ENCODE measurements around the gene PCSK7.

Gene PCSK7

GRCh38 chr11:117202386-117203068 lies 29.3 kb downstream of the PCSK7 start:
- Histone ChIP-seq H4K20me1 (ENCODE audit: low read depth, low read length) (no peaks in the 10 kb centered on the region), H3K4me2 (ENCODE audit: low read depth, low read length, poor library complexity, severe bottlenecking) (no peak overlapping the region), H3K9ac (ENCODE audit: low read length) (no peak overlapping the region), H2AFZ (ENCODE audit: low read depth, low read length, severe bottlenecking) (no peak overlapping the region), H3F3A (ENCODE audit: insufficient read depth) (no peaks in the 10 kb centered on the region), H3K4me3 (ENCODE audit: insufficient read depth, low read length, poor library complexity, severe bottlenecking) (no peak overlapping the region), H3K79me2 (ENCODE audit: insufficient read depth, low read length) (no peaks in the 10 kb centered on the region), H3K27ac (ENCODE audit: low read depth, low read length) (no peak overlapping the region), H3K9me3 (ENCODE audit: insufficient read depth, low read length) (no peaks in the 10 kb centered on the region), H3K9me2 (replicated peaks; ENCODE audit: insufficient read depth, low read length) (no peaks in the 10 kb centered on the region), H3K36me3 (ENCODE audit: low read length) (no peaks in the 10 kb centered on the region), H3K27me3 (ENCODE audit: low read length) (no peaks in the 10 kb centered on the region)
- TF ChIP-seq CTCF (IDR thresholded peaks at IDR 0.05; ENCODE audit: insufficient read depth, low read length, poor library complexity, severe bottlenecking) (no peak), EZH2phosphoT487 (conservative IDR thresholded peaks at IDR 0.05; ENCODE audit: low read length) (no peak)

GRCh38 chr11:117201658-117202305 lies 30.1 kb downstream of the PCSK7 start:
- Histone ChIP-seq H3K9ac (ENCODE audit: low read length) (no peak overlapping the region), H3K27ac (ENCODE audit: low read depth, low read length) (no peak overlapping the region), H3K36me3 (ENCODE audit: low read length) (no peaks in the 10 kb centered on the region), H3K9me2 (replicated peaks; ENCODE audit: insufficient read depth, low read length) (no peaks in the 10 kb centered on the region), H2AFZ (ENCODE audit: low read depth, low read length, severe bottlenecking) (no peak overlapping the region), H3F3A (ENCODE audit: insufficient read depth) (no peaks in the 10 kb centered on the region), H3K27me3 (ENCODE audit: low read length) (no peaks in the 10 kb centered on the region), H3K79me2 (ENCODE audit: insufficient read depth, low read length) (no peaks in the 10 kb centered on the region), H4K20me1 (ENCODE audit: low read depth, low read length) (no peaks in the 10 kb centered on the region), H3K4me3 (ENCODE audit: insufficient read depth, low read length, poor library complexity, severe bottlenecking) (no peak overlapping the region), H3K9me3 (ENCODE audit: insufficient read depth, low read length) (no peaks in the 10 kb centered on the region), H3K4me2 (ENCODE audit: low read depth, low read length, poor library complexity, severe bottlenecking) (no peak overlapping the region)
- TF ChIP-seq EZH2phosphoT487 (conservative IDR thresholded peaks at IDR 0.05; ENCODE audit: low read length) (no peak), CTCF (IDR thresholded peaks at IDR 0.05; ENCODE audit: insufficient read depth, low read length, poor library complexity, severe bottlenecking) (no peak)

- H3K4me2 ChIP-seq (ENCODE audit: low read depth, low read length, poor library complexity, severe bottlenecking), result no peak overlapping the region
- no peaks in the 10 kb centered on the region for H3K27me3 ChIP-seq (ENCODE audit: low read length)
- no peaks in the 10 kb centered on the region for H3K79me2 ChIP-seq (ENCODE audit: insufficient read depth, low read length)
- H3K9me2 ChIP-seq (replicated peaks; ENCODE audit: insufficient read depth, low read length), result no peaks in the 10 kb centered on the region
- no peaks in the 10 kb centered on the region for H4K20me1 ChIP-seq (ENCODE audit: low read depth, low read length)
- no peaks in the 10 kb centered on the region for H3F3A ChIP-seq (ENCODE audit: insufficient read depth)
- H3K36me3 ChIP-seq (ENCODE audit: low read length), result no peaks in the 10 kb centered on the region
- TF ChIP-seq EZH2phosphoT487 (conservative IDR thresholded peaks at IDR 0.05; ENCODE audit: low read length) (no peak), CTCF (IDR thresholded peaks at IDR 0.05; ENCODE audit: insufficient read depth, low read length, poor library complexity, severe bottlenecking) (no peak)
- no peak overlapping the region for H3K4me3 ChIP-seq (ENCODE audit: insufficient read depth, low read length, poor library complexity, severe bottlenecking)
- no peak overlapping the region for H2AFZ ChIP-seq (ENCODE audit: low read depth, low read length, severe bottlenecking)
- no peaks in the 10 kb centered on the region for H3K9me3 ChIP-seq (ENCODE audit: insufficient read depth, low read length)
- H3K9ac ChIP-seq (ENCODE audit: low read length), result no peak overlapping the region
- no peak overlapping the region for H3K27ac ChIP-seq (ENCODE audit: low read depth, low read length)
Observed at GRCh38 chr11:117200813-117201657, 30.8 kb downstream of the PCSK7 start.
